ENCODE measurements around the gene PFAS. TPM values are rescaled to one million over a fixed set of nuclear protein-coding genes. Genes with fewer than 3 reads are reported as not detected.

The PFAS gene
- total RNA-seq, 1 donor from 2014 or later: 28.3 TPM

DNA sequence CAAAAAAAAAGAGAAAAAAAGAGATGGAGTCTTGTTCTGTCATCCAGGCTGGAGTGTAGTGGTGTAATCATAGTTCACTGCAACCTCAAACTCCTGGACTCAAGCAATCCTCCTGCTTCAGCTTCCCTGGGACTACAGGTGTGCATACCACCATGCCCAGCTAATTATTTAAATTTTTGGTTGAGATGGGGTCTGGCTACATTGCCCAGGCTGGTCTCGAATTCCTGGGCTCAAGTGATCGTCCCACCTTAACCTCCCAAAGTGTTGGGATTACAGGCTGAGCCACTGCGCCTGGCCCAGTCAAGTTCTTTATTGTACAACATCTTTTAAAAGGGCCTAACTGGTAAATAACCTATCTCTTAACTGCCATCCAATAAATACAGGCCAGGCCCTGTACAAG is 33.3 kb downstream of the PFAS start:
- ATAC-seq (no peak), DNase-seq (no peak)
- no peaks in the 10 kb centered on the region for H3K9me3 ChIP-seq
- no peaks in the 10 kb centered on the region for H3K36me3 ChIP-seq
- H3K4me3 ChIP-seq: no peak overlapping the region
- H3K27ac ChIP-seq: no peak overlapping the region
- peaks cover 7% of the 10 kb centered on the region for H3K4me1 ChIP-seq
- TF ChIP-seq, protein P1, sequence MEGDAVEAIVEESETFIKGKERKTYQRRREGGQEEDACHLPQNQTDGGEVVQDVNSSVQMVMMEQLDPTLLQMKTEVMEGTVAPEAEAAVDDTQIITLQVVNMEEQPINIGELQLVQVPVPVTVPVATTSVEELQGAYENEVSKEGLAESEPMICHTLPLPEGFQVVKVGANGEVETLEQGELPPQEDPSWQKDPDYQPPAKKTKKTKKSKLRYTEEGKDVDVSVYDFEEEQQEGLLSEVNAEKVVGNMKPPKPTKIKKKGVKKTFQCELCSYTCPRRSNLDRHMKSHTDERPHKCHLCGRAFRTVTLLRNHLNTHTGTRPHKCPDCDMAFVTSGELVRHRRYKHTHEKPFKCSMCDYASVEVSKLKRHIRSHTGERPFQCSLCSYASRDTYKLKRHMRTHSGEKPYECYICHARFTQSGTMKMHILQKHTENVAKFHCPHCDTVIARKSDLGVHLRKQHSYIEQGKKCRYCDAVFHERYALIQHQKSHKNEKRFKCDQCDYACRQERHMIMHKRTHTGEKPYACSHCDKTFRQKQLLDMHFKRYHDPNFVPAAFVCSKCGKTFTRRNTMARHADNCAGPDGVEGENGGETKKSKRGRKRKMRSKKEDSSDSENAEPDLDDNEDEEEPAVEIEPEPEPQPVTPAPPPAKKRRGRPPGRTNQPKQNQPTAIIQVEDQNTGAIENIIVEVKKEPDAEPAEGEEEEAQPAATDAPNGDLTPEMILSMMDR (IDR thresholded peaks at IDR 0.05): no peak
- intact Hi-C loops (cut with DNase I): no loop called here
- H3K27me3 ChIP-seq: no peaks in the 10 kb centered on the region

DNA sequence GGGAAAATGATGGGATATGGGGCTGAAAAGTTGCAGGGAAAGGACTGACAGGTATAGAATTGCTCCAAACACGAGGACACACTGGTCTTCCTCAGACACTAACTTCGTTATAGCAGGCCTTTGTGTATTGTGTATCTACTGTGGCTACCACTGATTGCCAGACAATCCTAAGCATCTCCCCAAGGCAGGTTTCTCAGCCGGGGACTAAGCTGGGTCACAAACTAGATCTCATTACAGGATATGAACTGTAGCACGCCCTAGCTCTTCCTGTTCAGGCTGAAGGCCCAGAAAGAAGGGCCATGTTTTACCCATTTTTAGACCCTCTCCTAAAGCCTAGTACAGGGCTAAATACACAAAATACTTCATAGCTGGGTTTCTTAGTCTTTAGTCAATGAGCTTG is 34.3 kb downstream of the PFAS start:
- H3K9me3 ChIP-seq: no peaks in the 10 kb centered on the region
- no peak overlapping the region for H3K27ac ChIP-seq
- TF ChIP-seq, protein P1 (IDR thresholded peaks at IDR 0.05): no peak
- H3K36me3 ChIP-seq: no peaks in the 10 kb centered on the region
- DNase-seq (no peak), ATAC-seq (no peak)
- H3K4me3 ChIP-seq: no peak overlapping the region
- H3K27me3 ChIP-seq: no peaks in the 10 kb centered on the region
- intact Hi-C loops (cut with DNase I): no loop called here
- H3K4me1 ChIP-seq: peaks cover 15% of the 10 kb centered on the region

DNA sequence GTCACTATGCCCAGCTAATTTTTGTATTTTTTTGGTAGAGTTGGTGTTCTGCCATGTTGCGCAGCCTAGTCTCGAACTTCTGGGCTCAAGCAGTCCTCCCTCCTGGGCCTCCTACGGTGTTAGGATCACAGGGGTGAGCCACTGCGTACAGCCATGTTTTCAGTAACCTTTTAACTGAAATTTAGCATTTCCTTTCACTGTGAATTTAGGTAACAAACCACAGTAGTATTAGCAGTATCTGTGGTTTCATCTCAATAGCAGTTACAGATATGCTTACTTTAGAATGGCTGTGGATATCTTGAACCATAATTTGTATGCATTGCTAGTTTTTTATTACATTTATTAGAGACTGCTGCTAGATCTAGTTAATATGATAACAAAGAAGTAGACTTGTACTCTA is 35.0 kb downstream of the PFAS start:
- H3K4me1 ChIP-seq: peaks cover 17% of the 10 kb centered on the region
- no peak for DNase-seq
- H3K27me3 ChIP-seq: no peaks in the 10 kb centered on the region
- H3K36me3 ChIP-seq: no peaks in the 10 kb centered on the region
- no peak overlapping the region for H3K27ac ChIP-seq
- H3K9me3 ChIP-seq: no peaks in the 10 kb centered on the region
- ATAC-seq: no peak
- TF ChIP-seq, protein P1 (IDR thresholded peaks at IDR 0.05): no peak
- intact Hi-C loops (cut with DNase I): no loop called here
- H3K4me3 ChIP-seq: no peak overlapping the region

DNA sequence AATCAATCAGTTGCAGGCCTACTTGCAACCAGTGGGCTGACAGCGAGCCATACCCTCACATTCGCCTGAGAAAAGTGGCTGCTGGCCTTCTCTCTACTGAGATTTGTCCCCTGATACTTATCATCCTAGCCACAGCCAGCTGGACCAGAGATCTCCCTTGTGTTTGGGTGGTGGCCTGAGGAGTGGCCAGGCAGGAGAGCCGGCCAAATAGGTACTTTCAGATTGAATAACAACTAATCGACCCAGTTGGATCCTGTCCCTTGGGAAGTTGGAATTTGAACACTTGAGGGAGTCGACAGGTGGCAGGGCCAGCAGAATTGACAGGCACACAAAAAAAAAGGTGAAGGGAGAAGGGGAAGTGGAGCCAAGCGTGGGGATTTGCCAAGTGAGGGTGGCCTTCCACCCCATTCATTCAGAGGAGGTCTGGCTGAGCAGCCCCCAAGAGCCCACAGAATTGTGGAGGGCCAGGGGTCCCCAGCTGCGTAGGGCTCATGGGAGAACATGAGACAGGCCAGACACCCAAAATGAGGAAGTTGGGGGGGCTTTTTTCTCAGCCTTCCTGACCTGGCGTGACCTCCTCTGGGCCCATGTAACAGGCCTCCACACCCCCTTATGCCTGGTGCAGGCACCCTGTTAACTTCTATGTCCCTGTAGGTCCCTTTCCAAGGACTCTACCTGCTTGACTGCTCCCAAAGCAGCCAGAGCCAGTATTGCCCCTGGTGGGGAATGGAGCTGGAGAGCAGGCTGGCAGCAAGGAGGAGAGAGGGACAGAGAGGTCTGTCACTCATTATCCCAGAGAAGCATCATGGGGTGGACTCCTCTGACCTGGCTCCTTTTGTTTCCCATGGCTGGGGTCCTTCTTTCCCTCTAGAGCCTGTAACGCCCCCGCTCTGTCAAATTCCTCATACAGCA is 36.4 kb downstream of the PFAS start:
- H3K9me3 ChIP-seq: no peaks in the 10 kb centered on the region
- ATAC-seq (peak; percentile 32), DNase-seq (no peak)
- H3K27me3 ChIP-seq: no peaks in the 10 kb centered on the region
- H3K36me3 ChIP-seq: no peaks in the 10 kb centered on the region
- peaks cover 24% of the 10 kb centered on the region for H3K4me1 ChIP-seq
- intact Hi-C loops (cut with DNase I): no loop called here
- H3K4me3 ChIP-seq: no peak overlapping the region
- TF ChIP-seq, protein P1 (IDR thresholded peaks at IDR 0.05): no peak
- H3K27ac ChIP-seq: no peak overlapping the region

DNA sequence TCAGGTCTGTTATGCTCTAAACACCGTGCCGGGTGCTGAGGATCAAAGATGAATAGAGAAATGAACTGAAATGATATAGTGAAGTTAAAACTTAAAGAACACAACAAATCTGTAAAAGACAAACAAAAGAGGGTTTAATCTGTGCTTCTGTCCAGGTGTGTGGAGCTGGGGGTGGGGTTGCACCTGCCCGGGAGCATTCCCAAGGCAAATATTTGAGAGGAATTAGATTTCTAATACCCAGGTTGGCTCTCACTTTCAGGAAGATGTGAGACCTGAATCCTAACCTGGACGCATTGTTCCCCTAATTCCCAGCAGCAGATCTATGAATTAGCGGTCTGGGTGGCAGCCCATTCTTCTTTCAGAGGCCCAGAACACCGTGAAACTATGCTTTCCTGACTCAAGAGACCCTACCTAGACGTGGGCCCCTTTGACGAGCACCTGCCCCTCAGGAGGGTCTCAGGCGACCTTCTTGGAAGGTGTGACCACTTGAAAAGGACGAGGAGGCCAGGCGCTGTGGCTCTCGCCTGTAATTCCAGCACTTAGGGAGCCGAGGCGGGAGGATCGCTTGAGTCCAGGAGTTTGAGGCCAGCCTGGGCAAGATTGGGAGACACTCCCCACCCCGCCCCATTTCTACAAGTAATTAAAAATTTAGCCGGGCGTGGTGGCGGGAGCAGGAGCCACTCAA is 38.7 kb downstream of the PFAS start:
- TF ChIP-seq, protein P1 (IDR thresholded peaks at IDR 0.05): no peak
- no peaks in the 10 kb centered on the region for H3K9me3 ChIP-seq
- H3K27me3 ChIP-seq: no peaks in the 10 kb centered on the region
- H3K4me3 ChIP-seq: peak overlapping the region; percentile 79
- no peaks in the 10 kb centered on the region for H3K36me3 ChIP-seq
- DNase-seq: no peak
- ATAC-seq: no peak
- H3K4me1 ChIP-seq: peaks cover 24% of the 10 kb centered on the region
- intact Hi-C loops (cut with DNase I): no loop called here
- peak overlapping the region; percentile 95 for H3K27ac ChIP-seq

Measured in upper lobe of right lung (tissue), 1 donor.